Measurements from ENCODE around the gene CNNM2.

The CNNM2 gene

GRCh38 chr10:103114876-103115275, 196.8 kb downstream of the CNNM2 start:
- TF ChIP-seq GABPA (IDR thresholded peaks at IDR 0.05; ENCODE audit: low read depth) (no peak), SPI1 (IDR thresholded peaks at IDR 0.05; ENCODE audit: borderline replicate concordance, low read depth) (no peak), CTCF (IDR thresholded peaks at IDR 0.05; ENCODE audit: insufficient read depth, low read length) (no peak), POLR2AphosphoS5 (IDR thresholded peaks at IDR 0.05; ENCODE audit: low read depth) (no peak), REST (IDR thresholded peaks at IDR 0.05; ENCODE audit: insufficient replicate concordance, low read depth) (no peak)
- Histone ChIP-seq H3K27me3 (ENCODE audit: insufficient read depth, poor library complexity, severe bottlenecking) (no peaks in the 10 kb centered on the region), H3K27ac (replicated peaks) (no peak overlapping the region), H3K4me3 (replicated peaks; ENCODE audit: insufficient read depth, low read length) (no peak overlapping the region)
- DNase-seq (ENCODE audit: low read depth in 1 of 2, low spot score in 1 of 2): no peak

- Histone ChIP-seq H3K27me3 (ENCODE audit: insufficient read depth, poor library complexity, severe bottlenecking) (no peaks in the 10 kb centered on the region), H3K4me3 (replicated peaks; ENCODE audit: insufficient read depth, low read length) (no peak overlapping the region), H3K27ac (replicated peaks) (no peak overlapping the region)
- TF ChIP-seq REST (IDR thresholded peaks at IDR 0.05; ENCODE audit: insufficient replicate concordance, low read depth) (no peak), SPI1 (IDR thresholded peaks at IDR 0.05; ENCODE audit: borderline replicate concordance, low read depth) (no peak)
- no peak for DNase-seq (ENCODE audit: low read depth in 1 of 2, low spot score in 1 of 2)
These were observed 199.2 kb downstream of the CNNM2 start for GRCh38 chr10:103117247-103117646.

GRCh38 chr10:103120546-103120945, 202.5 kb downstream of the CNNM2 start:
- Histone ChIP-seq H3K27ac (replicated peaks) (no peak overlapping the region), H3K27me3 (ENCODE audit: insufficient read depth, poor library complexity, severe bottlenecking) (no peaks in the 10 kb centered on the region), H3K4me3 (replicated peaks; ENCODE audit: insufficient read depth, low read length) (no peak overlapping the region)
- TF ChIP-seq GABPA (IDR thresholded peaks at IDR 0.05; ENCODE audit: low read depth): no peak
- no peak for TF ChIP-seq CTCF (IDR thresholded peaks at IDR 0.05; ENCODE audit: insufficient read depth, low read length)
- TF ChIP-seq SPI1 (IDR thresholded peaks at IDR 0.05; ENCODE audit: borderline replicate concordance, low read depth): no peak
- TF ChIP-seq POLR2AphosphoS5 (IDR thresholded peaks at IDR 0.05; ENCODE audit: low read depth): no peak
- DNase-seq (ENCODE audit: low read depth in 1 of 2, low spot score in 1 of 2): no peak

GRCh38 chr10:103120977-103121735, 203.1 kb downstream of the CNNM2 start:
- DNase-seq (ENCODE audit: low read depth in 1 of 2, low spot score in 1 of 2): no peak
- no peaks in the 10 kb centered on the region for H3K27me3 ChIP-seq (ENCODE audit: insufficient read depth, poor library complexity, severe bottlenecking)
- H3K4me3 ChIP-seq (replicated peaks; ENCODE audit: insufficient read depth, low read length): no peak overlapping the region
- H3K27ac ChIP-seq (replicated peaks): no peak overlapping the region
- TF ChIP-seq POLR2AphosphoS5 (IDR thresholded peaks at IDR 0.05; ENCODE audit: low read depth): no peak
- TF ChIP-seq SPI1 (IDR thresholded peaks at IDR 0.05; ENCODE audit: borderline replicate concordance, low read depth): no peak
- no peak for TF ChIP-seq REST (IDR thresholded peaks at IDR 0.05; ENCODE audit: insufficient replicate concordance, low read depth)
- TF ChIP-seq GABPA (IDR thresholded peaks at IDR 0.05; ENCODE audit: low read depth): no peak
